ENCODE measurements around the gene TRIM38. TPM values are rescaled to one million over a fixed set of nuclear protein-coding genes. Genes with fewer than 3 reads are reported as not detected.

TRIM38 gene
- total RNA-seq, 5 donors from 2014 or later (not counting 1 experiment from before 2014, with no cell fraction given) = 20.5 to 29.3 (median 26.2) TPM

DNA sequence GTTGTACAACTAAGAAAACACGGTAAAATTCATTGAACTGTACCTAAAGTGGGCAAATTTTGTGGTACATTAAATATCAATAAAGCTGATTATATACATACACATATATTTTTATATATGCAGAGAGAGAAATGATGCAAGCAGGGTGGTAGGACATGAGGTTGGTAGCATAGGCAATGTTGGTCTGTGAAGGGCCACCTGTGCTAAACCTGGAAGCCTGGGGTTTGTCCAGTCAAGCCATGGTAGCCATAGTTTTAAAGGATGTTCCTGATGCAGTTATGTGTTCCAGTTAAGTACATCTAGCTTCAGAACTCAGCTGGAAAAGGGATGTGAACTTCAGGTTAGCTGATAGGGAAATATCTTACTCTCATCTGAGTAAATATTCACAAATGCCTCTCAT, 60.1 kb downstream of the TRIM38 start:
- WGBS (ENCODE audit: insufficient coverage) = no CpG with 5 or more reads among the region's 1 CpG
- POLR2A ChIA-PET = interaction anchor here (0.5 to 15.4 kb wide), 19 partner anchors 8 to 1870 kb away, joined by 3 to 682 read pairs (median 8); partner anchors contain the start of gene HFE (in 1 of the 2)
- CTCF ChIA-PET = interaction anchor here in 1 of 2 donors (0.9 to 3.1 kb wide), 6 partner anchors 9 to 74 kb away, joined by 3 to 33 read pairs (median 10); a partner anchor contains a TSS

GRCh38 chr6:26024651-26025046, 62.0 kb downstream of the TRIM38 start:
- no peak overlapping the region for H3K4me3 Mint-ChIP-seq
- ATAC-seq (replicated peaks in 1 of 4) = no peak
- H3K27me3 ChIP-seq (replicated peaks in 1 of 2; ENCODE audit: control insufficient read depth in 2 of 2, extremely low read depth in 1 of 2, insufficient read depth in 2 of 2, low read length in 1 of 2) = no peaks in the 10 kb centered on the region
- DNase-seq = no peak
- CTCF ChIA-PET = interaction anchor here (0.7 to 3.1 kb wide), 7 partner anchors 19 to 1117 kb away, joined by 3 to 27 read pairs (median 9); a partner anchor contains a TSS
- peaks cover 21 to 36% of the 10 kb centered on the region in 2 experiments for H3K4me1 ChIP-seq (ENCODE audit: control insufficient read depth in 1 of 2, extremely low read depth in 1 of 2, insufficient read depth in 2 of 2, low read length in 2 of 2)
- H3K9me3 ChIP-seq = no peaks in the 10 kb centered on the region
- no peaks in the 10 kb centered on the region for H3K36me3 ChIP-seq (ENCODE audit: control insufficient read depth in 2 of 2, extremely low read depth in 1 of 2, insufficient read depth in 1 of 2, low read length in 1 of 2)
- H3K4me3 ChIP-seq (ENCODE audit: control insufficient read depth in 1 of 2, extremely low read depth in 1 of 2, low read length in 1 of 2) = no peak overlapping the region
- H3K9me3 Mint-ChIP-seq = peaks cover 0 to 2% (median 0%) of the 10 kb centered on the region in 3 donors
- peak overlapping the region; percentile 64 to 74 for H3K27ac Mint-ChIP-seq
- peaks cover 46 to 59% (median 50%) of the 10 kb centered on the region in 3 donors for H3K4me1 Mint-ChIP-seq
- POLR2A ChIA-PET = interaction anchor here (0.6 to 15.4 kb wide), 7 partner anchors 19 to 1785 kb away, joined by 3 to 682 read pairs (median 3); a partner anchor contains a TSS
- peaks cover 0 to 2% of the 10 kb centered on the region in 2 donors for H3K27me3 Mint-ChIP-seq
- H3K36me3 Mint-ChIP-seq = no peaks in the 10 kb centered on the region
- no CpG with 5 or more reads among the region's 3 CpGs for WGBS (ENCODE audit: insufficient coverage)
- no peak overlapping the region for H3K27ac ChIP-seq (ENCODE audit: low read length)

More for the DNA sequence above, 60.1 kb downstream of the TRIM38 start:
- Histone ChIP-seq H3K36me3 (ENCODE audit: control insufficient read depth in 2 of 2, extremely low read depth in 1 of 2, insufficient read depth in 1 of 2, low read length in 1 of 2) (no peaks in the 10 kb centered on the region), H3K4me3 (ENCODE audit: control insufficient read depth in 1 of 2, extremely low read depth in 1 of 2, low read length in 1 of 2) (no peak overlapping the region), H3K4me1 (ENCODE audit: control insufficient read depth in 1 of 2, extremely low read depth in 1 of 2, insufficient read depth in 2 of 2, low read length in 2 of 2) (peaks cover 21 to 36% of the 10 kb centered on the region in 2 experiments), H3K27ac (ENCODE audit: low read length) (no peak overlapping the region), H3K9me3 (no peaks in the 10 kb centered on the region), H3K27me3 (replicated peaks in 1 of 2; ENCODE audit: control insufficient read depth in 2 of 2, extremely low read depth in 1 of 2, insufficient read depth in 2 of 2, low read length in 1 of 2) (no peaks in the 10 kb centered on the region)
- Mint-ChIP-seq H3K4me1 (peaks cover 43 to 53% (median 47%) of the 10 kb centered on the region in 3 donors), H3K27ac (peak overlapping the region in 1 of 2 donors; percentile 99), H3K36me3 (no peaks in the 10 kb centered on the region), H3K4me3 (peak overlapping the region in 1 of 3 donors; percentile 85), H3K27me3 (peaks cover 0 to 2% of the 10 kb centered on the region in 2 donors), H3K9me3 (peaks cover 0 to 4% (median 3%) of the 10 kb centered on the region in 3 donors)
- no peak for ATAC-seq (replicated peaks in 1 of 4)
- no peak for DNase-seq

DNA sequence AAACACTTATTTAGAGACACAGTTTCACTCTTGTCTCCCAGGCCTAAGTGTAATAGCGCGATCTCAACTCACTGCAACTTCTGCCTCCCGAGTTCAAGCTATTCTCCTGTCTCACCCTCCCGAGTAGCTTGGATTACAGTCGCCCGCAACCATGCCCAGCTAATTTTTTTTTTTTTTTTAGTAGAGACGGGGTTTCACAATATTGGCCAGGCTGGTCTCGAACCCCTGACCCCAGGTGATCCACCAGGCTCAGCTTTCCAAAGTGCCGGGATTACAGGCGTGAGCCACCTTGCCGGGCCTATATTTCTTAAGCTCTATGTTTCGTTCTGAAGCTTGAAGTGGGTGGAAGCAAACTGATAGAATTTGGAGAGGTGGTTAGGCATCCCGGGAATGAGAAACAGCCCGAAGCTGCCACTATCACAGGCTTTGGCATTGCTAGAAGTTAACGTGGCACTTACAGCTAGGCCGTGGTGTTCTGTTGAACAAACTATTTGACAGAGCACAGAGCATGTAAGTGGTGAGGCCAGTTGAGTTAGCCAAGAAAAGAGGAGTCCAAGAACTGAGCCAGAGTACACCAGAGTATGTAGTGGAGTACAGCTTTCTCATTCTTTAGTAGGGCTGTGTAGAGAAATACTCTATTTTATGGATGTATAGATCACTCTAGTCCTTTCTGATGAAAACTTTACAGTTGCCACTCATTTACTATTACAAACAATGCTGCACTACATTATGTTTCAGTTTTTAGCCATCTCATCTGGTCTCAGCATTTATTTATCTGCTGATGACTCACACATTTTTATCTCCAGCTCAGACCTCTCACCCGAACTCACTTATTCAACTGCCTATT, 62.7 kb downstream of the TRIM38 start:
- H3K27ac ChIP-seq (ENCODE audit: low read length) = peak overlapping the region; percentile 93
- H3K27me3 Mint-ChIP-seq = peaks cover 0 to 2% of the 10 kb centered on the region in 2 donors
- H3K27me3 ChIP-seq (replicated peaks in 1 of 2; ENCODE audit: control insufficient read depth in 2 of 2, extremely low read depth in 1 of 2, insufficient read depth in 2 of 2, low read length in 1 of 2) = no peaks in the 10 kb centered on the region
- WGBS (ENCODE audit: insufficient coverage) = 96% methylated on average over 11 of the region's 17 CpGs
- peak in 1 of 35 experiments; percentile 48 for DNase-seq
- ATAC-seq (replicated peaks in 1 of 4) = no peak
- peak overlapping the region in 1 of 2 donors; percentile 63 for H3K4me3 ChIP-seq (ENCODE audit: control insufficient read depth in 1 of 2, extremely low read depth in 1 of 2, low read length in 1 of 2)
- ChIA-PET POLR2A (interaction anchor here (0.5 to 15.4 kb wide), 22 partner anchors 8 to 1868 kb away, joined by 3 to 682 read pairs (median 6); a partner anchor contains a TSS), CTCF (interaction anchor here (0.7 to 3.8 kb wide), 19 partner anchors 18 to 1116 kb away, joined by 3 to 76 read pairs (median 5); a partner anchor contains a TSS)
- peak overlapping the region; percentile 93 to 99 for H3K27ac Mint-ChIP-seq
- H3K36me3 Mint-ChIP-seq = no peaks in the 10 kb centered on the region
- no peaks in the 10 kb centered on the region for H3K9me3 ChIP-seq
- peaks cover 45 to 56% (median 46%) of the 10 kb centered on the region in 3 donors for H3K4me1 Mint-ChIP-seq
- H3K4me3 Mint-ChIP-seq = peak overlapping the region; percentile 82 to 93 (median 92)
- H3K9me3 Mint-ChIP-seq = no peaks in the 10 kb centered on the region
- no peaks in the 10 kb centered on the region for H3K36me3 ChIP-seq (ENCODE audit: control insufficient read depth in 2 of 2, extremely low read depth in 1 of 2, insufficient read depth in 1 of 2, low read length in 1 of 2)
- peaks cover 21 to 32% of the 10 kb centered on the region in 2 experiments for H3K4me1 ChIP-seq (ENCODE audit: control insufficient read depth in 1 of 2, extremely low read depth in 1 of 2, insufficient read depth in 2 of 2, low read length in 2 of 2)

- Mint-ChIP-seq H3K27me3 (peaks cover 0 to 2% of the 10 kb centered on the region in 2 donors), H3K4me3 (peak overlapping the region; percentile 82 to 93 (median 92)), H3K9me3 (no peaks in the 10 kb centered on the region), H3K36me3 (no peaks in the 10 kb centered on the region), H3K27ac (peak overlapping the region; percentile 93 to 99), H3K4me1 (peaks cover 43 to 53% (median 44%) of the 10 kb centered on the region in 3 donors)
- no peaks in the 10 kb centered on the region for H3K36me3 ChIP-seq (ENCODE audit: control insufficient read depth in 2 of 2, extremely low read depth in 1 of 2, insufficient read depth in 1 of 2, low read length in 1 of 2)
- H3K4me1 ChIP-seq (ENCODE audit: control insufficient read depth in 1 of 2, extremely low read depth in 1 of 2, insufficient read depth in 2 of 2, low read length in 2 of 2) = peaks cover 22 to 24% of the 10 kb centered on the region in 2 experiments
- POLR2A ChIA-PET = interaction anchor here (0.5 to 15.4 kb wide), 48 partner anchors 9 to 1867 kb away, joined by 3 to 682 read pairs (median 5); partner anchors contain the start of gene TRIM38 (in 1 of the 2)
- peak overlapping the region; percentile 63 to 88 for H3K4me3 ChIP-seq (ENCODE audit: control insufficient read depth in 1 of 2, extremely low read depth in 1 of 2, low read length in 1 of 2)
- H3K27ac ChIP-seq (ENCODE audit: low read length) = peak overlapping the region; percentile 93
- WGBS (ENCODE audit: insufficient coverage) = 0% methylated on average over 16 of the region's 23 CpGs
- CTCF ChIA-PET = interaction anchor here (0.5 to 3.8 kb wide), 33 partner anchors 8 to 1788 kb away, joined by 3 to 76 read pairs (median 4); partner anchors contain the start of gene HFE (in 1 of the 2)
- ATAC-seq (replicated peaks in 1 of 4) (peak; percentile 33 to 46 (median 36)), DNase-seq (peak; percentile 70 to 98 (median 96))
- no peaks in the 10 kb centered on the region for H3K9me3 ChIP-seq
- H3K27me3 ChIP-seq (replicated peaks in 1 of 2; ENCODE audit: control insufficient read depth in 2 of 2, extremely low read depth in 1 of 2, insufficient read depth in 2 of 2, low read length in 1 of 2) = no peaks in the 10 kb centered on the region
Observed at GRCh38 chr6:26025894-26026832, 63.6 kb downstream of the TRIM38 start.

- peak; percentile 70 to 80 (median 74) for ATAC-seq (replicated peaks in 1 of 4)
- Mint-ChIP-seq H3K27ac (peak overlapping the region; percentile 93 to 99), H3K9me3 (no peaks in the 10 kb centered on the region), H3K4me1 (peaks cover 45 to 56% (median 47%) of the 10 kb centered on the region in 3 donors), H3K4me3 (peak overlapping the region; percentile 82 to 93 (median 92)), H3K36me3 (no peaks in the 10 kb centered on the region), H3K27me3 (peaks cover 0 to 2% of the 10 kb centered on the region in 2 donors)
- Histone ChIP-seq H3K27me3 (replicated peaks in 1 of 2; ENCODE audit: control insufficient read depth in 2 of 2, extremely low read depth in 1 of 2, insufficient read depth in 2 of 2, low read length in 1 of 2) (no peaks in the 10 kb centered on the region), H3K9me3 (no peaks in the 10 kb centered on the region), H3K27ac (ENCODE audit: low read length) (peak overlapping the region; percentile 93), H3K4me1 (ENCODE audit: control insufficient read depth in 1 of 2, extremely low read depth in 1 of 2, insufficient read depth in 2 of 2, low read length in 2 of 2) (peaks cover 26 to 27% of the 10 kb centered on the region in 2 experiments), H3K4me3 (ENCODE audit: control insufficient read depth in 1 of 2, extremely low read depth in 1 of 2, low read length in 1 of 2) (peak overlapping the region; percentile 63 to 88), H3K36me3 (ENCODE audit: control insufficient read depth in 2 of 2, extremely low read depth in 1 of 2, insufficient read depth in 1 of 2, low read length in 1 of 2) (no peaks in the 10 kb centered on the region)
- CTCF ChIA-PET = interaction anchor here (0.6 to 3.8 kb wide), 27 partner anchors 9 to 545 kb away, joined by 3 to 76 read pairs (median 5); partner anchors contain the start of gene HFE (in 1 of the 2)
- WGBS (ENCODE audit: insufficient coverage) = under 1% methylated on average over 40 of the region's 44 CpGs
- POLR2A ChIA-PET = interaction anchor here (0.7 to 15.4 kb wide), 38 partner anchors 10 to 1866 kb away, joined by 3 to 682 read pairs (median 5); partner anchors contain the start of gene TRIM38 (in 1 of the 2)
- peak; percentile 80 to 96 (median 89) for DNase-seq
Observed at GRCh38 chr6:26026833-26027490, 64.4 kb downstream of the TRIM38 start.
